MM.1S (cell line): ENCODE data around the gene CLEC3B.

Experiments used
- EZH2 ChIP-seq: fragments of 300-600 bp; sonication (generic); optimal IDR thresholded peaks from 2 replicates; pipeline ENCODE3; 2017; ENCODE audit warnings: low read depth, mild to moderate bottlenecking, antibody characterized with exemption, low read length, mixed read lengths
- EZH2phosphoT487 ChIP-seq: fragments of 300-600 bp; sonication (generic); IDR thresholded peaks from 2 replicates; pipeline ENCODE4 v1.6.1; 2018; ENCODE audit warnings: antibody characterized with exemption, low read length
- TF ChIP-seq, protein P1 (sequence below): fragments of 300-600 bp; sonication (generic); IDR thresholded peaks from 2 replicates; pipeline ENCODE4 v1.5.1; 2016; ENCODE audit warnings: antibody characterized with exemption, low read length, mixed read lengths

DNA sequence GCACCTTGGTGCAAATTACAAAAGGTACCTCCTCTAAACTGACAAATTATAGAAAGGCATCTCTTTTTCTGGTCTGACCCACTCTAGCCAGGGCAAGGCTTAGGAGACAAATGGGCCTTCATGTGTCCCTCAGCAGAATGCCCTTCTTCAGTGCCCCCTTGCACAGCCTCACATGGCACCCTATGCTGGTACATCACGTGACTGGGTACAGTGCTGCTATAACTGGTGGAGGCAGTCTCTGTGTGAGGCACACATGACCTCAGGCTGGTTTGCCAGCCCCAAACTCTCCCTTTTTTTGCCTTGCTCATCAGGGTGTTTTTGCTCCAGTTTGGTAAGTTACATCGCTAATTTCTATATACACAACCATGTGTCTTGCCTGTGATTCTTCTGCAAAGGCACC lies 3.1 kb downstream of the CLEC3B start:
- TF ChIP-seq, protein P1, sequence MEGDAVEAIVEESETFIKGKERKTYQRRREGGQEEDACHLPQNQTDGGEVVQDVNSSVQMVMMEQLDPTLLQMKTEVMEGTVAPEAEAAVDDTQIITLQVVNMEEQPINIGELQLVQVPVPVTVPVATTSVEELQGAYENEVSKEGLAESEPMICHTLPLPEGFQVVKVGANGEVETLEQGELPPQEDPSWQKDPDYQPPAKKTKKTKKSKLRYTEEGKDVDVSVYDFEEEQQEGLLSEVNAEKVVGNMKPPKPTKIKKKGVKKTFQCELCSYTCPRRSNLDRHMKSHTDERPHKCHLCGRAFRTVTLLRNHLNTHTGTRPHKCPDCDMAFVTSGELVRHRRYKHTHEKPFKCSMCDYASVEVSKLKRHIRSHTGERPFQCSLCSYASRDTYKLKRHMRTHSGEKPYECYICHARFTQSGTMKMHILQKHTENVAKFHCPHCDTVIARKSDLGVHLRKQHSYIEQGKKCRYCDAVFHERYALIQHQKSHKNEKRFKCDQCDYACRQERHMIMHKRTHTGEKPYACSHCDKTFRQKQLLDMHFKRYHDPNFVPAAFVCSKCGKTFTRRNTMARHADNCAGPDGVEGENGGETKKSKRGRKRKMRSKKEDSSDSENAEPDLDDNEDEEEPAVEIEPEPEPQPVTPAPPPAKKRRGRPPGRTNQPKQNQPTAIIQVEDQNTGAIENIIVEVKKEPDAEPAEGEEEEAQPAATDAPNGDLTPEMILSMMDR: no peak
- TF ChIP-seq EZH2phosphoT487: no peak
- no peak for TF ChIP-seq EZH2
